NT2/D1 (cell line): ENCODE measurements around the gene PTGIR.

Experiments
- YY1 ChIP-seq: IDR thresholded peaks from 2 replicates; pipeline ENCODE4 v1.6.1; 2011; ENCODE audit not compliant: insufficient read length, insufficient read depth
- ZNF274 ChIP-seq: IDR thresholded peaks from 2 replicates; pipeline ENCODE4 v1.6.1; 2011; ENCODE audit warnings: mild to moderate bottlenecking, low read depth, low read length

- TF ChIP-seq YY1 (no peak), ZNF274 (no peak)
These were observed 18.9 kb downstream of the PTGIR start for GRCh38 chr19:46606019-46606418.
